Measurements from ENCODE around the gene SLC35F3.

SLC35F3 gene

DNA sequence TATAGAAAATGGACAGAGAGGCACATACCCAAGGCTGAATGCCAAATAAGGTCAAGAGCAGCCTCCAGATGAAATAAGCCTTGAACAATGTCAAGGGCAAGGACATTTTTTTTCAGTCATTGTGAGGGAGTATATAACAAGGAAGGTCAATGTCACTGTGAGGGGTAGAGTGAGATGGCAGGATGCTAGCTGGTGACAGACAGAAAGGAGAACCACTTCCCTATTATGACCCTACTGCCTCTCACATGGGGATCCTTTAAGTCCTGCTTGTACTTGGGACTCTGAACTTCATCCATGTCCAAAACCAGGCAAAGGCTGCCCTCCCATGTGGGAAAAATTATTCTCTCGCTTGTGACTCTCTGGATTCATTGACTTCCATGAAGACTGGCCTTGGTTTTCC is 349.3 kb downstream of the SLC35F3 start:
- Histone ChIP-seq H3K27ac (ENCODE audit: low read depth, low read length) (no peak overlapping the region), H3K4me3 (ENCODE audit: low read depth, low read length) (no peak overlapping the region), H3K9ac (ENCODE audit: low read length) (no peak overlapping the region), H3K4me1 (ENCODE audit: control insufficient read depth, insufficient read depth, low read length) (peaks cover 7% of the 10 kb centered on the region), H3K36me3 (ENCODE audit: control insufficient read depth, insufficient read depth, low read length) (no peaks in the 10 kb centered on the region), H3K9me3 (ENCODE audit: control insufficient read depth, insufficient read depth, low read depth, low read length) (peaks cover 15% of the 10 kb centered on the region; the same call in 1 of the 2 replicates), H3K27me3 (ENCODE audit: control insufficient read depth, insufficient read depth, low read length) (no peaks in the 10 kb centered on the region)

DNA sequence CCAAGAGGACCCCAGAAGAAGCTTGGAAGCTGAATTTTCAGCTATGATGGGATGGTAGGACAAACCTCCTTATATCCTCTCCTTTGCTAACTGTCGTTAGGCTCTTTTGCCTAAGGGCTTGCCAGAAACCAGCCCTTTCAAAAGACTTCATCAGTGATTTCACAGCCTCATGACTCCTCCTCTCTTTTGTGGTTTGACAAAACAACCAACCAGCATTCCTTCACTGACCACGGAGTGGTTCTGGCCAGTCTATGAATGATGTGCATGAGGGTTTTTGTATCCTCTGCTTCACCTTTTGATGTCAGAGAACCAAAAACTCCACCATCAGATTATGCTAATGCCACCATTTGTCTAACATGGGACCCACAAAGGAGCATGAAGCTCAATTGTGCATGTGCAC is 351.9 kb downstream of the SLC35F3 start:
- H3K36me3 ChIP-seq (ENCODE audit: control insufficient read depth, insufficient read depth, low read length) = no peaks in the 10 kb centered on the region

DNA sequence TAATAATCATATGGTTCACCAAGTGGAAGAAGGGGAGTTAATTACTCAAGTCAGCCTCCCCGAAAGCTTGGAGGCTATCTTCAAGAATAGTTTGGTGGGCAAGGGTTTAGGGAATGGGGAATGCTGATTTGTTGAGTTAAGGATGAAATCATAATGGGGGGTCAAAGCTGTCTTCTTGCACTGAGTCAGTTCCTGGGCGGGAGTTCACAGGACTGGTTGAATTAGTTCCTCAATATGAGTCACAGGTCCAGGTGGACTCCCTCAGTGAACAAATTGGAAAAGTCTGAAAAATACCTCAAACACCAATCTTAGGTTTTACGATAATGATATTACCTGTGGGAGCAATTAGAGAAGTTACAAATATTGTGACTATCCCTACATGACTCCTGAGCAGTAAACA is 353.6 kb downstream of the SLC35F3 start:
- H3K27ac ChIP-seq (ENCODE audit: low read depth, low read length) = no peak overlapping the region
- no peaks in the 10 kb centered on the region for H3K36me3 ChIP-seq (ENCODE audit: control insufficient read depth, insufficient read depth, low read length)
- peaks cover 11% of the 10 kb centered on the region; the same call in 1 of the 2 replicates for H3K9me3 ChIP-seq (ENCODE audit: control insufficient read depth, insufficient read depth, low read depth, low read length)
- peaks cover 4% of the 10 kb centered on the region; the same call in 1 of the 2 replicates for H3K4me1 ChIP-seq (ENCODE audit: control insufficient read depth, insufficient read depth, low read length)
- H3K4me3 ChIP-seq (ENCODE audit: low read depth, low read length) = no peak overlapping the region
- H3K27me3 ChIP-seq (ENCODE audit: control insufficient read depth, insufficient read depth, low read length) = no peaks in the 10 kb centered on the region
- no peak overlapping the region for H3K9ac ChIP-seq (ENCODE audit: low read length)

More for the DNA sequence above, 351.9 kb downstream of the SLC35F3 start:
- Histone ChIP-seq H3K27me3 (ENCODE audit: control insufficient read depth, insufficient read depth, low read length) (no peaks in the 10 kb centered on the region), H3K9ac (ENCODE audit: low read length) (no peak overlapping the region), H3K9me3 (ENCODE audit: control insufficient read depth, insufficient read depth, low read depth, low read length) (peaks cover 11% of the 10 kb centered on the region; the same call in 1 of the 2 replicates), H3K4me1 (ENCODE audit: control insufficient read depth, insufficient read depth, low read length) (peaks cover 4% of the 10 kb centered on the region), H3K27ac (ENCODE audit: low read depth, low read length) (no peak overlapping the region), H3K4me3 (ENCODE audit: low read depth, low read length) (no peak overlapping the region)

DNA sequence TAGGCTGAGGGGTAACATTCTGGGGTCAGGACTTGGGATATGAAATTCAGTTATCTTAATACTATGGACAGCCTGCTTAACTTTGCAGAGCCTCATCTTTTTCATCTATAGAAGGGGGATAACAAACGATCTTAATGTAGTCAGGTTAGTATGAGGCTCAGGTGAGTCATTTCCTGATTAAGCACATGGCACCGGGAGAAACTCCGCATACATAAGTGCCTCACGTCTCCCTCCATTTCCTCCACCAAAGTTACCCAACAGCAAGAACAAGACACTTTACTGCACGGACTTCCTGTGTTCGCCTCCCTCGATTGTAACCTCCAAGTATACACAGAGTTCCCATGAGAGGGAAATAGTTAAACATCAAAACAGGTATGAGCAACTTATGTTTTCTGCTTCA is 356.1 kb downstream of the SLC35F3 start:
- Histone ChIP-seq H3K36me3 (ENCODE audit: control insufficient read depth, insufficient read depth, low read length) (no peaks in the 10 kb centered on the region), H3K27me3 (ENCODE audit: control insufficient read depth, insufficient read depth, low read length) (no peaks in the 10 kb centered on the region), H3K9me3 (ENCODE audit: control insufficient read depth, insufficient read depth, low read depth, low read length) (peaks cover 11% of the 10 kb centered on the region; the same call in 1 of the 2 replicates), H3K27ac (ENCODE audit: low read depth, low read length) (no peak overlapping the region), H3K4me3 (ENCODE audit: low read depth, low read length) (no peak overlapping the region), H3K4me1 (ENCODE audit: control insufficient read depth, insufficient read depth, low read length) (peaks cover 4% of the 10 kb centered on the region; the same call in 1 of the 2 replicates), H3K9ac (ENCODE audit: low read length) (no peak overlapping the region)

DNA sequence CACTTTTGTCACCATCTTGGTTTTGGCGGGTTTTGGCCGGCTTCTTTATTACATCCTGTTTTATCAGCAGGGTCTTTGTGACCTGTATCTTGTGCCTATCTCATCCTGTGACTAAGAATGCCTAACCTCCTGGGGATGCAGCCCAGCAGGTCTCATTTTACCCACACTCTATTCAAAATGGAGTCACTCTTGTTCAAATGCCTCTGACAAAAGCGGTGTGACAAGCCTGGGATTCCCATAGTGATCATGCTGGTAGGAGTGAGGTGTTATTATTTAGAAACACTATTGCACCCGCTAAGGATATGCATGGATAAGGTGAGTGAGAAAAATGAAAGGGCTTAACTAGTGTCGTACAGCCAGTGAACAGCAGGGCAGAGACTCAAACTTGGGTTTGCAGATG is 357.1 kb downstream of the SLC35F3 start:
- no peaks in the 10 kb centered on the region for H3K36me3 ChIP-seq (ENCODE audit: control insufficient read depth, insufficient read depth, low read length)
- no peak overlapping the region for H3K4me3 ChIP-seq (ENCODE audit: low read depth, low read length)
- H3K9ac ChIP-seq (ENCODE audit: low read length) = no peak overlapping the region
- H3K27ac ChIP-seq (ENCODE audit: low read depth, low read length) = no peak overlapping the region
- peaks cover 4% of the 10 kb centered on the region; the same call in 1 of the 2 replicates for H3K4me1 ChIP-seq (ENCODE audit: control insufficient read depth, insufficient read depth, low read length)
- H3K9me3 ChIP-seq (ENCODE audit: control insufficient read depth, insufficient read depth, low read depth, low read length) = peaks cover 11% of the 10 kb centered on the region; the same call in 1 of the 2 replicates
- H3K27me3 ChIP-seq (ENCODE audit: control insufficient read depth, insufficient read depth, low read length) = no peaks in the 10 kb centered on the region

DNA sequence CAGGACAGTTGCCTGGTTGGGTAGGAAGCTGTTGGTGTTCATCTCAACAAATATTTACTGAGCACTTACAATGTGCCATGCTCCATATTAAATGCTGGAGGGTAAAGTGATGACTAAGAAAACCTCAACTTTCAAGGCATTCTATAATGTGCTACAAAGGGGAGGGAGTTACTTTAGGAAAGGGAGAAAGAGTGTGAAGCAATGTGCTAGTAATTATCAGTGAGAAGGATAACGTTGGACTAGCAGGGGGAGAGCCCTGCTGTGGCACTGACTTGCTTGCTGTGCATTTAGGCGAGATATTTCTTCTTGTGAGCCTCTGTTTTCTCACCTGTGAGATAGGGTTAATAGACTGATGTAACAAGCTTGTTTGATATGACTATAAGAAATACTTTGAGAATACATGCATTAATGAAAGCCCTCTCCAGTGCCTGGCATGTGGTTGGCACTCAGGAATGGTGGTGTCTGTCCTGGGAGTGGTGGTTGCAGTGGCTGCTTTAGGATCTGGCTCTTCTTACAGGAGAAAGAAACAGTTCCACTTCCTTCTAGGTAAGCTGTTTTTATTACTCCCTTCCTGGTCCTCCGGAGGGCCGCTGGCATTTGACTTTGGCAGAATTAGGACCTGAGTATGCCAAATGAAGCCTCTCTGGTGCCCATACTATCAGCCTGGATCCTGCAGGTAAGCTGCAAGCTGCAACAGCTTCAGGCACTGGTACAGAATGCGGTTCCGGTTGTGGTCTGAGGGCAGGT is 357.7 kb downstream of the SLC35F3 start:
- Histone ChIP-seq H3K9me3 (ENCODE audit: control insufficient read depth, insufficient read depth, low read depth, low read length) (peaks cover 10% of the 10 kb centered on the region; the same call in 1 of the 2 replicates), H3K4me3 (ENCODE audit: low read depth, low read length) (no peak overlapping the region), H3K9ac (ENCODE audit: low read length) (peak overlapping the region; percentile 18), H3K4me1 (ENCODE audit: control insufficient read depth, insufficient read depth, low read length) (peaks cover 4% of the 10 kb centered on the region; the same call in 1 of the 2 replicates), H3K27me3 (ENCODE audit: control insufficient read depth, insufficient read depth, low read length) (no peaks in the 10 kb centered on the region), H3K36me3 (ENCODE audit: control insufficient read depth, insufficient read depth, low read length) (no peaks in the 10 kb centered on the region), H3K27ac (ENCODE audit: low read depth, low read length) (no peak overlapping the region)

DNA sequence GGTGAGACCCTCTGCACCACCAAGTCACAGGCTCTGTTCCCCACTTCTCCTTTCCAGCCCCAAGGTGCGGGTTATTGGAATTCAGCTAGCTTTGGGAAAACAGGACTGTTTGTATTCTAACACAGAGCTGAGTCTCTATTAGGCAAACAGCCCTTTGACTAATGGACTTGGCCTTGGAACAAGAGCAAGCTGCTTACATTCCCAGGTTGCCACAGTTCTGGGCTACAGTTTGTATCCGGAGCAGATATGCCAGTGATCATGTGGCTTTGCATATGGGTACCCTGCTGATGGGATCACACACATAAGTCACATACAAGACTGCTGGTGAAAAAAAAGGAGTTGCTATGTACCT is 358.3 kb downstream of the SLC35F3 start:
- Histone ChIP-seq H3K27ac (ENCODE audit: low read depth, low read length) (no peak overlapping the region), H3K9me3 (ENCODE audit: control insufficient read depth, insufficient read depth, low read depth, low read length) (peaks cover 5% of the 10 kb centered on the region; the same call in 1 of the 2 replicates), H3K36me3 (ENCODE audit: control insufficient read depth, insufficient read depth, low read length) (no peaks in the 10 kb centered on the region), H3K9ac (ENCODE audit: low read length) (no peak overlapping the region), H3K4me3 (ENCODE audit: low read depth, low read length) (no peak overlapping the region), H3K4me1 (ENCODE audit: control insufficient read depth, insufficient read depth, low read length) (peaks cover 4% of the 10 kb centered on the region; the same call in 1 of the 2 replicates), H3K27me3 (ENCODE audit: control insufficient read depth, insufficient read depth, low read length) (no peaks in the 10 kb centered on the region)

DNA sequence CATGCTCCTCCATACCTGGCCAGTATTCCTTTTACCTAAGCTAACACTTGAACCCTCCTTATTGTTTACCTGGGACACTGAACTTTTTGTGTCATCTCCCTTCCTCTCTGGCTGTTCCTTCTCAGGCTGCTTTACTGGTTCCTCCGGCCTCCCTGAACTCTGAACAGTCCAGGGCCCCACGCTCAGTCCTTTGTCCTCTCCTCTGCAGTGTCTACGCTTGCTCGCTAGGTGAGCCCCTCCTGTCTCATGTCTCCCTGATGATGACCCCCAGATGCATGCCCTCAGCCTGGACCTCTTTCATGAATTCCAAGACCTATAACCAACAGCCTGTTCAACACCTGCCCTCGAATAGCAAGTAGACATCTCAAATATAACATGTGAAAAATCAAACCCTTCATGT is 360.4 kb downstream of the SLC35F3 start:
- Histone ChIP-seq H3K36me3 (ENCODE audit: control insufficient read depth, insufficient read depth, low read length) (no peaks in the 10 kb centered on the region), H3K27me3 (ENCODE audit: control insufficient read depth, insufficient read depth, low read length) (no peaks in the 10 kb centered on the region), H3K9me3 (ENCODE audit: control insufficient read depth, insufficient read depth, low read depth, low read length) (peaks cover 5% of the 10 kb centered on the region), H3K4me3 (ENCODE audit: low read depth, low read length) (no peak overlapping the region), H3K4me1 (ENCODE audit: control insufficient read depth, insufficient read depth, low read length) (peaks cover 4% of the 10 kb centered on the region; the same call in 1 of the 2 replicates), H3K27ac (ENCODE audit: low read depth, low read length) (no peak overlapping the region), H3K9ac (ENCODE audit: low read length) (no peak overlapping the region)

DNA sequence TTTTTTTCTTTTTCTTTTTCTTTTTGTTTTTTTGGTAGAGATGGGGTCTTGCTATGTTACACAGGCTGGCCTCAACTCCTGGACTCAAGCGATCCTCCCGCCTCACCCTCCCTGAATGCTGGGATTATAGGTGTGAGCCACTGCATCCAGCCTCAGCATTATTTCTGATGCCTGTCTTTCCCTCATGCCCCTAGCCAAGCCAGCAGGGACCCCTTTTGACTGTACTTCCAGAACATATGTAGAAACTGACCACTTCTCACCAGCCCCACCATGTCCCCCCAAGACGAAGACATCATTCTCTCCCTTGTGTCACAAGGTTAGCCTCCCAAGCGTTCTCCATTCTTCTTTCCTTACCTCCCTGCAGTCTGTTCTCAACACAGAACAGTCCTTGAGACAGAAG is 360.8 kb downstream of the SLC35F3 start:
- Histone ChIP-seq H3K9me3 (ENCODE audit: control insufficient read depth, insufficient read depth, low read depth, low read length) (peaks cover 5% of the 10 kb centered on the region), H3K27ac (ENCODE audit: low read depth, low read length) (no peak overlapping the region), H3K4me1 (ENCODE audit: control insufficient read depth, insufficient read depth, low read length) (peaks cover 4% of the 10 kb centered on the region; the same call in 1 of the 2 replicates), H3K27me3 (ENCODE audit: control insufficient read depth, insufficient read depth, low read length) (no peaks in the 10 kb centered on the region), H3K9ac (ENCODE audit: low read length) (no peak overlapping the region), H3K36me3 (ENCODE audit: control insufficient read depth, insufficient read depth, low read length) (no peaks in the 10 kb centered on the region), H3K4me3 (ENCODE audit: low read depth, low read length) (no peak overlapping the region)

DNA sequence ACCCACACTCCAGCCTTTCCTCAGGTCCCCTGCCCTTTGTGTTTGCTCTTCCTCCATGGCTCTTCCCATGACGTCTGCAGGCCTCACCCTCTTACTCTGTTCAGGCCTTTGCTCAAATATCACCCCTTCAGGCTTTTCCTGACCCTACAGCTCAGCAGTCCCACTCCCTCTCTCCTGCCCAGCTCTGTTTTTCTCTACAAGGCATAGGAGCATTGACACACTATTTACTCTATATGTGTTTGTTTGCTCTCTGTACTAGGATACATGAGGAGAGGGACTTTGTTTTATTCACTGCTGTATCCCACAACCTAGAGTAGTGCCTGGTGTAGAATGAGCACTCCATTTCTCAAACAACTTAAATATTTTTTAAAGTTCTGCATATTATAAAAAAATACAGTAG is 361.4 kb downstream of the SLC35F3 start:
- H3K4me3 ChIP-seq (ENCODE audit: low read depth, low read length) = no peak overlapping the region
- peaks cover under 1% of the 10 kb centered on the region; the same call in 1 of the 2 replicates for H3K4me1 ChIP-seq (ENCODE audit: control insufficient read depth, insufficient read depth, low read length)
- no peak overlapping the region for H3K9ac ChIP-seq (ENCODE audit: low read length)
- no peak overlapping the region for H3K27ac ChIP-seq (ENCODE audit: low read depth, low read length)
- no peaks in the 10 kb centered on the region for H3K36me3 ChIP-seq (ENCODE audit: control insufficient read depth, insufficient read depth, low read length)
- no peaks in the 10 kb centered on the region for H3K27me3 ChIP-seq (ENCODE audit: control insufficient read depth, insufficient read depth, low read length)
- H3K9me3 ChIP-seq (ENCODE audit: control insufficient read depth, insufficient read depth, low read depth, low read length) = peaks cover 5% of the 10 kb centered on the region

DNA sequence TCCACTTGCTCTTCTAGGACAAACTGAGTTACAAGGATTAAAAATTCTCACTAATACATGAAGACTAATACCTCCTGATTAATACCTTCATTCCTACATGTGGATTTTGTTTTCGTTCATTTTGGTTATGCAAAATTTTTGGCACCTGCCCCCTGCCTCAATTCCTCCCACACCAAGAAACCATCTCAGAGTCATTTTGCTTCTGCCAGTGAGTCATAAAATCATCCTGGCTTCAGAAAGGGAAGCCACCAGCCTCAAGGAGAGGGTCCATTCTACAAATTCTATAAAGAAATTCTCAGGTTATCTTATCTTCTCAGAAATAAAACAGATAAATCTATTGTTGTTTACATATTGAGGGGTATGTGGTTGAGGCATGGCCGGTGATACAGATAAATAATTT is 365.6 kb downstream of the SLC35F3 start:
- Histone ChIP-seq H3K9ac (ENCODE audit: low read length) (no peak overlapping the region), H3K36me3 (ENCODE audit: control insufficient read depth, insufficient read depth, low read length) (no peaks in the 10 kb centered on the region), H3K27me3 (ENCODE audit: control insufficient read depth, insufficient read depth, low read length) (no peaks in the 10 kb centered on the region), H3K4me3 (ENCODE audit: low read depth, low read length) (no peak overlapping the region), H3K27ac (ENCODE audit: low read depth, low read length) (no peak overlapping the region), H3K4me1 (ENCODE audit: control insufficient read depth, insufficient read depth, low read length) (no peaks in the 10 kb centered on the region), H3K9me3 (ENCODE audit: control insufficient read depth, insufficient read depth, low read depth, low read length) (peaks cover 5% of the 10 kb centered on the region)
